HCT116 (cell line): ENCODE results near the gene COX11. TPM values are rescaled to one million over a fixed set of nuclear protein-coding genes. Genes with fewer than 3 reads are reported as not detected.

Experiments used
- ATAC-seq: fragments of 200-7000 bp; cut with Tn5 transposase; 2 replicates; pipeline ENCODE4 v1.9.1; 2020; ENCODE audit warnings: mild to moderate bottlenecking, moderate library complexity
- BruUV-seq: library from RNA; stranded (reverse); fragments of 400-500 nt; replicated peaks from 2 replicates; lab custom pipeline; 2021; lab: Mats Ljungman, UMichigan
- CTCF ChIA-PET: fragments of 300-600 bp; sonication (Branson Sonifier 250); formaldehyde crosslinking; loops from one replicate; lab custom pipeline; 2021; ENCODE audit warnings: antibody characterized with exemption; lab: Charles Lee
- POLR2A ChIA-PET: fragments of 300-600, 350-600 bp; sonication (Branson Sonifier 250); formaldehyde crosslinking; loops from one replicate; lab custom pipeline; 2021; ENCODE audit warnings: antibody characterized with exemption; lab: Charles Lee
- RAD21 ChIA-PET, 2 experiments: fragments of 300-600 bp; sonication (Branson Sonifier 250); formaldehyde crosslinking; loops; one replicate each; lab custom pipeline; 2023; ENCODE audit warnings: low total read pairs in 2 of 2; ENCODE audit not compliant: uncharacterized antibody in 2 of 2, unreplicated experiment in 2 of 2, low non-redundant PET in 1 of 2; lab: Charles Lee
- DNase-seq: peaks from one replicate; pipeline ENCODE4 v3.0.0-alpha.2; 2010; ENCODE audit warnings: low read depth, low spot score
- H2AFZ ChIP-seq: fragments of 200-600 bp; shearing (Covaris generic), sonication (generic); 2 replicates; pipeline ENCODE4 v1.6.1; 2017; ENCODE audit warnings: low read depth, mixed run types, mixed read lengths, antibody characterized with exemption, low read length; ENCODE audit not compliant: poor library complexity, severe bottlenecking
- H3K27ac ChIP-seq: 2 replicates; pipeline ENCODE4 v1.5.1; 2012; ENCODE audit warnings: low read depth, low read length
- H3K27me3 ChIP-seq: fragments of 200-600 bp; sonication (generic); 2 replicates; pipeline ENCODE4 v1.6.1; 2016; ENCODE audit warnings: mixed run types, low read length, mixed read lengths; ENCODE audit not compliant: insufficient read depth
- H3K36me3 ChIP-seq, 2 experiments: fragments of 200-500 bp in 1 of 2; fragments of 200-600 bp in 1 of 2; sonication (Bioruptor generic) in 1 of 2; sonication (generic) in 1 of 2; 2 replicates each; pipeline versions ENCODE4 v1.5.1 to v1.6.1; 2014 to 2016; ENCODE audit warnings: low read length in 2 of 2, inconsistent platforms in 1 of 2, mixed read lengths in 1 of 2, mixed run types in 1 of 2; ENCODE audit not compliant: insufficient read depth in 2 of 2, control insufficient read depth in 1 of 2
- H3K4me1 ChIP-seq, 2 experiments: fragments of 200-600 bp in 1 of 2; sonication (generic) in 1 of 2; 2 replicates each; pipeline versions ENCODE4 v1.5.1 to v1.6.1; 2012 to 2017; ENCODE audit warnings: low read length in 2 of 2, inconsistent platforms in 1 of 2, mild to moderate bottlenecking in 1 of 2, mixed read lengths in 1 of 2, mixed run types in 1 of 2, moderate library complexity in 1 of 2; ENCODE audit not compliant: insufficient read depth in 2 of 2, control insufficient read depth in 1 of 2
- H3K4me2 ChIP-seq: fragments of 200-600 bp; sonication (generic); 2 replicates; pipeline ENCODE4 v1.6.1; 2017; ENCODE audit warnings: mixed run types, low read length, mixed read lengths
- H3K4me3 ChIP-seq, 2 experiments: fragments of 200-600 bp in 1 of 2; sonication (generic) in 1 of 2; replicated peaks in 1 of 2; 2 replicates each; pipeline ENCODE4 v1.5.1; 2011 to 2016; ENCODE audit warnings: low read length in 2 of 2, control low read depth in 1 of 2, low read depth in 1 of 2, mild to moderate bottlenecking in 1 of 2, mixed read lengths in 1 of 2, mixed run types in 1 of 2
- H3K79me2 ChIP-seq: fragments of 200-600 bp; sonication (generic); 2 replicates; pipeline ENCODE4 v1.6.1; 2017; ENCODE audit warnings: mild to moderate bottlenecking, mixed run types, low read length, moderate library complexity, mixed read lengths; ENCODE audit not compliant: insufficient read depth
- H3K9ac ChIP-seq: fragments of 200-600 bp; sonication (generic); 2 replicates; pipeline ENCODE4 v1.6.1; 2016; ENCODE audit warnings: low read length, mixed read lengths
- H3K9me2 ChIP-seq: fragments of 200-600 bp; sonication (generic), shearing (Covaris generic); 2 replicates; pipeline ENCODE4 v1.6.1; 2017; ENCODE audit warnings: mixed run types, mild to moderate bottlenecking, moderate library complexity; ENCODE audit not compliant: insufficient read depth
- H3K9me3 ChIP-seq, 2 experiments: fragments of 200-500 bp in 1 of 2; fragments of 200-600 bp in 1 of 2; sonication (Bioruptor generic) in 1 of 2; sonication (generic) in 1 of 2; 2 replicates each; pipeline ENCODE4 v1.6.1; 2014 to 2017; ENCODE audit warnings: low read length in 2 of 2, mixed read lengths in 2 of 2, inconsistent platforms in 1 of 2, low read depth in 1 of 2, mild to moderate bottlenecking in 1 of 2, mixed run types in 1 of 2, moderate library complexity in 1 of 2; ENCODE audit not compliant: control insufficient read depth in 1 of 2, insufficient read depth in 1 of 2
- H4K20me1 ChIP-seq: fragments of 200-600 bp; sonication (generic), shearing (Covaris generic); 2 replicates; pipeline ENCODE4 v1.6.1; 2017; ENCODE audit warnings: mixed run types, mild to moderate bottlenecking, moderate library complexity; ENCODE audit not compliant: insufficient read depth
- CBX3 ChIP-seq: IDR thresholded peaks from 2 replicates; pipeline ENCODE4 v1.6.1; 2012; ENCODE audit warnings: low read depth
- CEBPB ChIP-seq: IDR thresholded peaks from 2 replicates; pipeline ENCODE4 v1.6.1; 2012; ENCODE audit warnings: low read depth
- EGR1 ChIP-seq: IDR thresholded peaks from 2 replicates; pipeline ENCODE4 v1.6.1; 2012; ENCODE audit warnings: low read depth
- EZH2 ChIP-seq: fragments of 200-600 bp; sonication (generic); IDR thresholded peaks from 2 replicates; pipeline ENCODE4 v1.6.1; 2017; ENCODE audit warnings: antibody characterized with exemption, mixed run types
- FOSL1 ChIP-seq: IDR thresholded peaks from 2 replicates; pipeline ENCODE4 v1.6.1; 2012; ENCODE audit warnings: low read depth
- POLR2A ChIP-seq: IDR thresholded peaks from 2 replicates; pipeline ENCODE4 v1.7.0; 2011; ENCODE audit warnings: borderline replicate concordance; ENCODE audit not compliant: insufficient read depth, insufficient read length; ENCODE audit errors: extremely low read depth
- SIN3A ChIP-seq: IDR thresholded peaks from 2 replicates; pipeline ENCODE4 v1.6.1; 2012; ENCODE audit warnings: low read depth
- SP1 ChIP-seq: IDR thresholded peaks from 2 replicates; pipeline ENCODE4 v1.6.1; 2012; ENCODE audit warnings: low read depth
- SRF ChIP-seq: IDR thresholded peaks from 2 replicates; pipeline ENCODE4 v1.6.1; 2012; ENCODE audit warnings: low read depth
- TCF7L2 ChIP-seq: IDR thresholded peaks from 2 replicates; pipeline ENCODE4 v1.7.0; 2011; ENCODE audit warnings: borderline replicate concordance, inconsistent platforms; ENCODE audit not compliant: insufficient read depth, insufficient read length; ENCODE audit errors: extremely low read depth
- YY1 ChIP-seq: IDR thresholded peaks from 2 replicates; pipeline ENCODE4 v1.6.1; 2011; ENCODE audit warnings: low read length, low read depth, moderate library complexity, mild to moderate bottlenecking; ENCODE audit not compliant: insufficient replicate concordance; ENCODE audit errors: extremely low read depth
- ZFX ChIP-seq: fragments of 450-650 bp; IDR thresholded peaks from 2 replicates; pipeline ENCODE4 v1.6.1; 2017
- ZNF274 ChIP-seq: fragments of 200-500 bp; sonication (Bioruptor generic); IDR thresholded peaks from 2 replicates; pipeline ENCODE4 v1.6.1; 2014; ENCODE audit warnings: mild to moderate bottlenecking, low read depth, low read length, inconsistent platforms
- intact Hi-C: fragments of 100-400 bp; cut with micrococcal nuclease; formaldehyde crosslinking; loops from 2 replicates; pipeline ENCODE4 v1.10.0; 2022
- total RNA-seq: library from RNA; stranded (reverse); gene quantifications from one replicate; pipeline ENCODE4 v1.2.1, GENCODE V29; 2021; ENCODE audit not compliant: unreplicated experiment
- TF ChIP-seq, protein P1 (sequence below): IDR thresholded peaks from 2 replicates; pipeline ENCODE4 v1.6.1; 2012
- TF ChIP-seq, protein P2 (sequence below), 3 experiments: fragments of 200-600 bp in 1 of 3; sonication (generic) in 1 of 3; IDR thresholded peaks in 2 of 3; conservative IDR thresholded peaks in 1 of 3; 2 replicates each; pipeline ENCODE4 v1.5.1; 2012 to 2017; ENCODE audit warnings: low read depth in 2 of 3, low read length in 2 of 3, antibody characterized with exemption in 1 of 3, borderline replicate concordance in 1 of 3, control low read depth in 1 of 3, mild to moderate bottlenecking in 1 of 3, mixed read lengths in 1 of 3, mixed run types in 1 of 3, moderate library complexity in 1 of 3; ENCODE audit not compliant: insufficient read depth in 1 of 3
- TF ChIP-seq, protein P3 (sequence below): IDR thresholded peaks from 2 replicates; pipeline ENCODE4 v1.6.1; 2012

Gene COX11
- total RNA-seq, 1 experiment from 2014 or later, result 62.9 TPM

DNA sequence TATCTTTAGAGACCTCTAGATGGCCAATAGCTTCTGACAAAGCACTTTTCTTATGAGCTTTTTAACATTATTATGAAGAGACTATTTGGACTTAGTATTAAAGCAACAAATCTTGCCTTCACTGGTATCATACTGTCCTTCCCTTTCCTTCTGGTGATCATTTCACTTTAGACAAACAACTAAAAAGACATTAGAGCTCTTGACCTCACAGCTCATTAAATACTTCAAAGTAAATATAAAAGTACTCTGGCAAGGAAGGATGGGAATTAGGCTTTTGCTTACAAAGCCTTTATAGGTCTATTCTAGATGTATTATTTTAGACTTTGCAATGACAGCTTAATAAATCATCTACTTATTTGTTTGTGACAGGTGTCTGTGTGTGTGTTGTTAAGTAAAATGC is 11.2 kb upstream of the COX11 start:
- POLR2A ChIA-PET, result no interaction called here
- Histone ChIP-seq H3K9me3 (no peaks in the 10 kb centered on the region), H3K4me1 (no peaks in the 10 kb centered on the region), H3K27ac (no peak overlapping the region), H3K4me3 (no peak overlapping the region), H3K27me3 (no peaks in the 10 kb centered on the region), H3K36me3 (no peaks in the 10 kb centered on the region), H3K4me2 (no peak overlapping the region), H3K9ac (no peak overlapping the region), H3K79me2 (peaks cover 17% of the 10 kb centered on the region; the same call in 1 of the 2 replicates), H4K20me1 (no peaks in the 10 kb centered on the region), H3K9me2 (no peaks in the 10 kb centered on the region), H2AFZ (no peak overlapping the region)
- CTCF ChIA-PET, result interaction anchor here (1.3 to 1.8 kb wide), 2 partner anchors 13 to 377 kb away, joined by 3 to 6 read pairs; no protein-coding TSS in a partner anchor
- TF ChIP-seq POLR2A, result no peak
- TF ChIP-seq SP1, result no peak
- TF ChIP-seq, protein P1, sequence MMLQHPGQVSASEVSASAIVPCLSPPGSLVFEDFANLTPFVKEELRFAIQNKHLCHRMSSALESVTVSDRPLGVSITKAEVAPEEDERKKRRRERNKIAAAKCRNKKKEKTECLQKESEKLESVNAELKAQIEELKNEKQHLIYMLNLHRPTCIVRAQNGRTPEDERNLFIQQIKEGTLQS, result no peak
- TF ChIP-seq CEBPB, result no peak
- no peak for TF ChIP-seq EGR1
- TF ChIP-seq ZFX, result no peak
- TF ChIP-seq FOSL1, result no peak
- intact Hi-C loops, result no loop called here
- DNase-seq (no peak), ATAC-seq (no peak)
- BruUV-seq, result no TSS peak
- RAD21 ChIA-PET, result interaction anchor here in 1 of 2 experiments (0.6 kb wide), 1 partner anchor 258 kb away, joined by 3 read pairs; no protein-coding TSS in a partner anchor

DNA sequence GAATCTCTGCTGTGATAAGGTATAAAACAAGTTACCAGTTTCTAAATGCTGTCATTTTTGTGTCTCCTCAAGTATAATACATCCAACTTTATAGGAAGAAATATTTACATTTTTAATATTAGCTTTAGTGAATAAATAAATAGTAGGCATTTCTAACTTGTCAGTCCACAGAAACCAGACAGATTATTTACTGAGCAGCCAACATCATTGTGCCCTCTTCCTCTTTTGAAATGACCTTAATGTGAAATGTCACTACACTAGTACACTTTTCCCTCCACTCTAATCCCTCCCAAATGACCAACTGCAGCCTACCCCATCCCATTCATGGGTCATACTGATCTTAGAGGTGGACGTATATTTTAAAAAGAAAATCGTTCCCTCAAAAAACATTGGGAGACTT is 9.3 kb upstream of the COX11 start:
- ATAC-seq (no peak), DNase-seq (no peak)
- Histone ChIP-seq H2AFZ (no peak overlapping the region), H3K4me1 (no peaks in the 10 kb centered on the region), H3K36me3 (no peaks in the 10 kb centered on the region), H4K20me1 (no peaks in the 10 kb centered on the region), H3K9me3 (no peaks in the 10 kb centered on the region), H3K9me2 (no peaks in the 10 kb centered on the region), H3K27ac (no peak overlapping the region), H3K79me2 (peaks cover 23% of the 10 kb centered on the region; the same call in 1 of the 2 replicates), H3K4me2 (no peak overlapping the region), H3K27me3 (no peaks in the 10 kb centered on the region), H3K9ac (no peak overlapping the region), H3K4me3 (no peak overlapping the region)
- ChIA-PET POLR2A (no interaction called here), RAD21 (no interaction called here), CTCF (no interaction called here)
- no TSS peak for BruUV-seq
- intact Hi-C loops, result no loop called here
- TF ChIP-seq FOSL1 (no peak), YY1 (no peak), POLR2A (no peak), EGR1 (no peak), ZNF274 (no peak), SRF (no peak), EZH2 (no peak), SIN3A (no peak), TCF7L2 (no peak), ZFX (no peak), CBX3 (no peak)
- TF ChIP-seq, protein P2, sequence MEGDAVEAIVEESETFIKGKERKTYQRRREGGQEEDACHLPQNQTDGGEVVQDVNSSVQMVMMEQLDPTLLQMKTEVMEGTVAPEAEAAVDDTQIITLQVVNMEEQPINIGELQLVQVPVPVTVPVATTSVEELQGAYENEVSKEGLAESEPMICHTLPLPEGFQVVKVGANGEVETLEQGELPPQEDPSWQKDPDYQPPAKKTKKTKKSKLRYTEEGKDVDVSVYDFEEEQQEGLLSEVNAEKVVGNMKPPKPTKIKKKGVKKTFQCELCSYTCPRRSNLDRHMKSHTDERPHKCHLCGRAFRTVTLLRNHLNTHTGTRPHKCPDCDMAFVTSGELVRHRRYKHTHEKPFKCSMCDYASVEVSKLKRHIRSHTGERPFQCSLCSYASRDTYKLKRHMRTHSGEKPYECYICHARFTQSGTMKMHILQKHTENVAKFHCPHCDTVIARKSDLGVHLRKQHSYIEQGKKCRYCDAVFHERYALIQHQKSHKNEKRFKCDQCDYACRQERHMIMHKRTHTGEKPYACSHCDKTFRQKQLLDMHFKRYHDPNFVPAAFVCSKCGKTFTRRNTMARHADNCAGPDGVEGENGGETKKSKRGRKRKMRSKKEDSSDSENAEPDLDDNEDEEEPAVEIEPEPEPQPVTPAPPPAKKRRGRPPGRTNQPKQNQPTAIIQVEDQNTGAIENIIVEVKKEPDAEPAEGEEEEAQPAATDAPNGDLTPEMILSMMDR (IDR thresholded peaks at IDR 0.05 in 2 of 3, conservative IDR thresholded peaks at IDR 0.05 in 1 of 3; ENCODE audit: borderline replicate concordance in 1 of 3, insufficient read depth in 1 of 3, low read depth in 2 of 3, low read length in 2 of 3), result no peak
- TF ChIP-seq, protein P3, sequence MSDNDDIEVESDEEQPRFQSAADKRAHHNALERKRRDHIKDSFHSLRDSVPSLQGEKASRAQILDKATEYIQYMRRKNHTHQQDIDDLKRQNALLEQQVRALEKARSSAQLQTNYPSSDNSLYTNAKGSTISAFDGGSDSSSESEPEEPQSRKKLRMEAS, result no peak
